ENCODE measurements around the gene PDZD8.
A peak's percentile ranks its signal among the peaks of the same experiment; 100 is the strongest.

GRCh38 chr10:117409549-117410305, 34.5 kb upstream of the PDZD8 start:
- TF ChIP-seq POLR2A (IDR thresholded peaks at IDR 0.05), result no peak
- TF ChIP-seq CTCF (IDR thresholded peaks at IDR 0.05), result no peak
- peak; percentile 20 for TF ChIP-seq POLR2AphosphoS5 (IDR thresholded peaks at IDR 0.05)

Measured in prostate gland (tissue), 2 donors.